Femur (tissue), 1 donor: Measurements from ENCODE around the gene C1QTNF12.
A peak's percentile ranks its signal among the peaks of the same experiment; 100 is the strongest.
"Not testable (repeated sequence)": the region's sequence is repeated elsewhere in the genome, so short reads cannot be mapped to it uniquely, and the experiment has no call there.

ENCODE experiments used
- DNase-seq: peaks from one replicate; pipeline ENCODE4 v3.0.0-alpha.2; 2017

The C1QTNF12 gene

DNA sequence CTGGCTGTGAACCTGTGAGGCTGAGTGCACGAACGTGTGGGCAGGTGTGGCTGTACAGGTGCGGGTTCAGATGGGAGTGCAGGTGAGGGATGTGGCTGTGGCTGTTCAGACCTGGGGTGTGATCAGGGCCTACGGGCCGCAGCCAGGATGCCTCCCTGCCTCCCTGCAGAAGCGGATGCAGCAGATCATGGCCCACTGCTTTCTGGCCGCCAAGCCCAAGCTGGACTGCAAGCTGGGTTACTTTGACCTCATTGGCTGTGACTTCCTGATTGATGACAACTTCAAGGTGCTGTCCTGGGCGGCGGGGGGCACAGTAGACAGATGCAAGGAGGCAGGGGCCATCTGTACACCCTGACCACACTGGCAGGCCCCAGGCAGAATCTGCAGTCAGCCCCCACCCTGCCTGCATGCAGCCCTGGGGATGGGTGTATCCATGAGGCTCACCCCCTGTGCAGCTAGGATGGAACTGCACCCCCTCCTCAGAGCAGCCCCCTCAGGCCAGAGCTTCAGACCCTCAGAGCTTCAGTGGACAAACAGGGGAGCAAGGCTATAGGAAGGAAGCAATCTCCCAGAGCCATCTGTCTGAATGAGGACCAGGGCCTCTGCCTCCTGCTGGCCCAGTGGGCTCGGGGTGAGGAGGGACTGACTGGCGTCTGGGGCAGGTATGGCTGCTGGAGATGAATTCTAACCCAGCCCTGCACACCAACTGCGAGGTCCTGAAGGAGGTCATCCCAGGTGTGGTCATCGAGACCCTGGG, 49.9 kb downstream of the C1QTNF12 start:
- DNase-seq: peak; percentile 11

GRCh38 chr1:1195726-1196125, 50.8 kb downstream of the C1QTNF12 start:
- DNase-seq: not testable (repeated sequence)

- no peak for DNase-seq
Observed at GRCh38 chr1:1194723-1195122, 51.8 kb downstream of the C1QTNF12 start.
